SU-DHL-6 (cell line): Measurements from ENCODE around the gene ITGB1BP2.
"Not testable (repeated sequence)": the region's sequence is repeated elsewhere in the genome, so short reads cannot be mapped to it uniquely, and the experiment has no call there.

Experiments used
- CTCF ChIP-seq: fragments of 200-600 bp; sonication (generic); IDR thresholded peaks from one replicate; pipeline ENCODE4 v1.5.1; 2017; ENCODE audit warnings: antibody characterized with exemption, mild to moderate bottlenecking, low read length, moderate library complexity; ENCODE audit not compliant: insufficient read depth, poor library complexity, severe bottlenecking
- EZH2phosphoT487 ChIP-seq: fragments of 200-600 bp; sonication (generic), shearing (Covaris generic); conservative IDR thresholded peaks from 2 replicates; pipeline ENCODE4 v1.6.1; 2018; ENCODE audit warnings: mild to moderate bottlenecking, antibody characterized with exemption, low read length, moderate library complexity, mixed read lengths

GRCh38 chrX:71272313-71272712 is 29.2 kb upstream of the ITGB1BP2 start:
- TF ChIP-seq CTCF, EZH2phosphoT487: not testable (repeated sequence)
